Nephron progenitor cell (in vitro differentiated cells): ENCODE results near the gene NEK6.

ENCODE experiments used
- DNase-seq: peaks from one replicate; pipeline ENCODE4 v3.0.0; 2021
- H3K27ac Mint-ChIP-seq: 2 replicates; pipeline ENCODE4 v1.8.0; 2021; ENCODE audit warnings: mild to moderate bottlenecking, moderate library complexity, mixed read lengths
- H3K27me3 Mint-ChIP-seq: 2 replicates; pipeline ENCODE4 v1.8.0; 2021; ENCODE audit warnings: mild to moderate bottlenecking, low read depth, mixed read lengths; ENCODE audit not compliant: poor library complexity
- H3K36me3 Mint-ChIP-seq: 2 replicates; pipeline ENCODE4 v1.8.0; 2021; ENCODE audit warnings: low read depth, mixed read lengths
- H3K4me1 Mint-ChIP-seq: 2 replicates; pipeline ENCODE4 v1.8.0; 2021; ENCODE audit warnings: mixed read lengths
- H3K4me3 Mint-ChIP-seq: 2 replicates; pipeline ENCODE4 v1.8.0; 2021; ENCODE audit warnings: mild to moderate bottlenecking, moderate library complexity, mixed read lengths
- H3K9me3 Mint-ChIP-seq: 2 replicates; pipeline ENCODE4 v1.8.0; 2021; ENCODE audit warnings: mild to moderate bottlenecking, moderate library complexity, mixed read lengths
- TF ChIP-seq, protein P1 (sequence below): fragments of 200-600 bp; sonication (generic); IDR thresholded peaks from 2 replicates; pipeline ENCODE4 v1.5.0; 2021; ENCODE audit warnings: antibody characterized with exemption

NEK6 gene

DNA sequence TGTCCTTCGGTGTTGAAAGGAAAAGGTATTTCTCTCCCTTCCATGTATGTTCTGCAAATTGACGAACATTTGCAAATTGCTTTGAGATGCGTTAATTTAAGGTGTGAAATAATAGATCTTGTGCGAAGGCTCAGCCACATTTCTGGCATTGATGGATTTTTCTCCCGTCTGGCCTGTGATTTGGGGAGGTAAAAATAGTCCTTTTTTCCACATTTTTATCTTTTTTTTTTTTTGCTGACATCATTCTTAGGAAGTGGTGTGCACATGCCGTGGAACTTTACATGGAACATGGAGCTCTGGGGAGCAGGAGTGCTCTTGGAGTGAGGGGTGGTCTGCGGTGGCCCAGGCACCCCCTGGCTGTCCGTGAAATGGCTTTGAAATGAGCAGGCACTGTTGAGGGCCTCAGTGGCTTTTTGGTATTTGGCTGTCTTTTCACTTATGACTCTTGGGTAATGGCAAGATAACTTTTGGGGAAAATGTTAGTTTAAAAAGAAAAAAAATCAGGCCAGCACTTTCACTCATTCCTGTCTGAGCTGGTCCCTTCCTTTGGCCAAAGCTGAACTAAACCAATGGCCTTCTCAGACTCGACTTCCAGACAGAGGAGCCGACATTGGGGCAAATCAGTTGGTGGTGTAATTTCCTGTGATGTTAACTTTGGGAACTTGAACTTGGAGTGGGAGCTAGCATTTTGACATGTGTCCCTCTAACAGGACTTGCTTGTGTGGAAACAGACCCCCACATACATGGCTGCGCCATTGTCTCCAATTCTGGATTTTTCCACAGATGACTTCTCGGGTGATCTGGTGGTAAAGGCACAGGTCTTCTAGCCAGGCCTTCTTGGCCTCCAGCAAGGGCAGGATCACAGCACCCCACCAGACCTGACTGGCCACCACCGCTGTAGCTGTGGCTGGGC is 4.2 kb downstream of the NEK6 start:
- peaks cover 65% of the 10 kb centered on the region for H3K4me1 Mint-ChIP-seq
- no peaks in the 10 kb centered on the region for H3K36me3 Mint-ChIP-seq
- no peak overlapping the region for H3K27ac Mint-ChIP-seq
- DNase-seq, result no peak
- TF ChIP-seq, protein P1, sequence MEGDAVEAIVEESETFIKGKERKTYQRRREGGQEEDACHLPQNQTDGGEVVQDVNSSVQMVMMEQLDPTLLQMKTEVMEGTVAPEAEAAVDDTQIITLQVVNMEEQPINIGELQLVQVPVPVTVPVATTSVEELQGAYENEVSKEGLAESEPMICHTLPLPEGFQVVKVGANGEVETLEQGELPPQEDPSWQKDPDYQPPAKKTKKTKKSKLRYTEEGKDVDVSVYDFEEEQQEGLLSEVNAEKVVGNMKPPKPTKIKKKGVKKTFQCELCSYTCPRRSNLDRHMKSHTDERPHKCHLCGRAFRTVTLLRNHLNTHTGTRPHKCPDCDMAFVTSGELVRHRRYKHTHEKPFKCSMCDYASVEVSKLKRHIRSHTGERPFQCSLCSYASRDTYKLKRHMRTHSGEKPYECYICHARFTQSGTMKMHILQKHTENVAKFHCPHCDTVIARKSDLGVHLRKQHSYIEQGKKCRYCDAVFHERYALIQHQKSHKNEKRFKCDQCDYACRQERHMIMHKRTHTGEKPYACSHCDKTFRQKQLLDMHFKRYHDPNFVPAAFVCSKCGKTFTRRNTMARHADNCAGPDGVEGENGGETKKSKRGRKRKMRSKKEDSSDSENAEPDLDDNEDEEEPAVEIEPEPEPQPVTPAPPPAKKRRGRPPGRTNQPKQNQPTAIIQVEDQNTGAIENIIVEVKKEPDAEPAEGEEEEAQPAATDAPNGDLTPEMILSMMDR, result no peak
- no peaks in the 10 kb centered on the region for H3K9me3 Mint-ChIP-seq
- H3K27me3 Mint-ChIP-seq, result no peaks in the 10 kb centered on the region
- H3K4me3 Mint-ChIP-seq, result peak overlapping the region; percentile 53

DNA sequence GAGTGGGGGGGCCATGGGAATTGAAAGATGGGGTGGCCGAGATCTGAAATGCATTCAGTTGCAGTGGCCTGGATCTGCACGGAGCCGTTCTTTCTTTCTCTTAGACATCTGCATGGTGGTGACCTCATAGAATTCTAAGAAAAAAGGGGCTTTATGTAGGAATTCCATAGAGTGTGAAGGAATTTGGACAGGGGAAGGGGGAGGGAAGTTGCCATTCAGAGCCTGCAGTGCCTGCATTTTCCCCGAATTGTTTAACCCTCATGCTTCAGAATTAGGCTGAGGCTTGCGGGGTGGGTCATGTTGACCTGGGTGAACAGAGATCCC is 4.9 kb downstream of the NEK6 start:
- Mint-ChIP-seq H3K27me3 (no peaks in the 10 kb centered on the region), H3K4me3 (no peak overlapping the region), H3K36me3 (no peaks in the 10 kb centered on the region), H3K9me3 (no peaks in the 10 kb centered on the region), H3K4me1 (peaks cover 67% of the 10 kb centered on the region), H3K27ac (no peak overlapping the region)
- TF ChIP-seq, protein P1, result no peak
- DNase-seq, result no peak

DNA sequence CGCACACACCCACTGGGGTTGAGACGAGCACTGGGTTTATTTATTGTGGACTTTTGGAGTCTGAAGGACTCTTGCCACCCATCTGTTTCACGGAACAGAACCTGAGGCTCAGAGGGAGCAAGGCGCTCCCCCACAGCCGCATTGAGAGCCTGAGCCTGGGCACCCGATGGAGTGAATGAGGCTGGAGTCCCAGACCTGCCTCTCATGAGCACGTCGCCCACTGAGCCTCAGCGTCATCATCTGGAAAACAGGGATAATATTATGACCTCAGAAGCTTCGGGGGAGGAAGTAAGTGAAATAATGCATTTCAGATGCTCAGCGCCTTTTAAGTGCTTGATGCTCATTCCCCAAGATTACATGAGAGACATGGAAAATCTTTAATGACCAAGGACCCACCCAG is 5.5 kb downstream of the NEK6 start:
- no peak overlapping the region for H3K4me3 Mint-ChIP-seq
- no peaks in the 10 kb centered on the region for H3K36me3 Mint-ChIP-seq
- TF ChIP-seq, protein P1, result no peak
- no peak for DNase-seq
- no peak overlapping the region for H3K27ac Mint-ChIP-seq
- H3K27me3 Mint-ChIP-seq, result no peaks in the 10 kb centered on the region
- no peaks in the 10 kb centered on the region for H3K9me3 Mint-ChIP-seq
- H3K4me1 Mint-ChIP-seq, result peaks cover 69% of the 10 kb centered on the region

DNA sequence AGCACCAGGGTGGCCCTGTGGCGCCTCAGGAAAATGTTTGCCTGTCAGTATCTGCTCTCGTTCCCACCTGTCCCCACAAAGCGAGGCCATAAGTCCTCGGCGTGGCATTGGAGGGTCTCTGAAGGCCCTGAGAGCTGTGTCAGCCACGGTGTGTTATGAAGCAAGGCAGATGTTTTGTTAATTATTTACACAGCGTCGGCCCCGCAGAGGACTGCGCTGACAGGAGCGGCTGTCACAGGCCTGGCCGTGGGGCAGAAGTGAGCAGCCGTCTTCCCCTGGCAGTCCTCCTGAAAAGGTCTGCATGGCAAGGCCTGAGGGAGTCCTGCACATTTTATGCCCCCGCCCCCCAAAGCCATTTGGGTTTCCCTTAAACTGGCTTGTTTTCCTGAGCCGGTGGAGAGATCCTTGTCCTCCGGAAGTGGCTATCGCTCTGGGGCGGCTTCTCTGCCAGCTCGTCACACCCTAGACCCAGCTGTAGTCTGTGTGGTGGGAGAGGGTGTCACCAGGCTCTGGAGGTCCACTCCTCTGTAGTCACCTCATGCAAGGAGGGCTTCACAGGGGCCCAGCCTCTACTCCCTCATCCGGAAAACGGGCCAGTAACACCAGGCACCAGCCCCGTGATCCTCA is 6.2 kb downstream of the NEK6 start:
- H3K4me1 Mint-ChIP-seq, result peaks cover 67% of the 10 kb centered on the region
- no peak overlapping the region for H3K27ac Mint-ChIP-seq
- no peaks in the 10 kb centered on the region for H3K36me3 Mint-ChIP-seq
- DNase-seq, result no peak
- no peak overlapping the region for H3K4me3 Mint-ChIP-seq
- no peaks in the 10 kb centered on the region for H3K27me3 Mint-ChIP-seq
- TF ChIP-seq, protein P1, result no peak
- H3K9me3 Mint-ChIP-seq, result no peaks in the 10 kb centered on the region

DNA sequence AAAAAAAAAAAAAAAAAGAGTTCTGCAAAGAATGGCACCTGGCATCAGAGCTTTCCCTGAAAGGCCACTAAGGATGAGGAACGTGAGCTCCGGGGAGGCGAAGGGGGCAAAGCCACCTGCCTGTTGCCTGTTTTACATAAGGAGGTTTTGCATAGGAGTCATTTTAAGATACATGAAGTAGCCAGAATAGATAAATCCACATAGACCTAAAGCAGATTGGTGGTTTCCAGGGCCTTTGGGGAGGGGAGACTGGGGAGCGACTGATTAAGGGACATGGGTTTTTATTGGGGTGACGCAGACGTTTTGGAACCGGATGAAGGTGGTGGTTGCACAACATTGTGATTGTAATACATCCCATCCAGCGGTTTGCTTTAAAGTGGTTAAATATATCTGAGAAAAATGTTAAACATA is 7.1 kb downstream of the NEK6 start:
- Mint-ChIP-seq H3K36me3 (no peaks in the 10 kb centered on the region), H3K4me1 (peaks cover 63% of the 10 kb centered on the region), H3K27ac (peak overlapping the region; percentile 14), H3K27me3 (no peaks in the 10 kb centered on the region), H3K9me3 (no peaks in the 10 kb centered on the region), H3K4me3 (no peak overlapping the region)
- TF ChIP-seq, protein P1, result no peak
- no peak for DNase-seq
